Jurkat, Clone E6-1 (cell line): ENCODE results near the gene RCSD1.
A peak's percentile ranks its signal among the peaks of the same experiment; 100 is the strongest.
"Not testable (repeated sequence)": the region's sequence is repeated elsewhere in the genome, so short reads cannot be mapped to it uniquely, and the experiment has no call there.

Experiments
- DNase-seq: peaks from one replicate; pipeline ENCODE4 v3.0.0-alpha.2; 2011; ENCODE audit warnings: low read depth, low spot score
- H3K4me3 ChIP-seq: 2 replicates; pipeline ENCODE4 v1.5.1; 2011; ENCODE audit warnings: mild to moderate bottlenecking, low read length, control low read depth, moderate library complexity

The RCSD1 gene

DNA sequence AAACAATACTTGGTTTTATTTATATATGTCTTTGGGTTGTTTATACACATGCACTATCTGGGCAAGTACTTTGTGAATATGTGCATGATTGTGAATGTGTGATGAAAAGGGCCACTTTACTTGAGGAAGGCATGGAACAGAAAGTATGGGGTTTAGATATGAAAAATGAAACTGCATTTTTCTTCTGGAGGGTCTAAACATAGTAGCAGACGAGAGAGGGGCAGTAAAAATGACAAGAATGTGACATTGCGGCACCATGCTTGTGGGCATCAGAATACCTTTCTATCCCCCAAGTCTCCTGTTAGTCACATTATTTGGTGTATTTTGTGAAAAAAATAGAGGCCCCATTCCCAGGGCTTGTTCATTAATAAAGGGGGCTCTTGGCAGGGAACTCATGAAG is 76.3 kb downstream of the RCSD1 start:
- no peak overlapping the region for H3K4me3 ChIP-seq
- DNase-seq: no peak

DNA sequence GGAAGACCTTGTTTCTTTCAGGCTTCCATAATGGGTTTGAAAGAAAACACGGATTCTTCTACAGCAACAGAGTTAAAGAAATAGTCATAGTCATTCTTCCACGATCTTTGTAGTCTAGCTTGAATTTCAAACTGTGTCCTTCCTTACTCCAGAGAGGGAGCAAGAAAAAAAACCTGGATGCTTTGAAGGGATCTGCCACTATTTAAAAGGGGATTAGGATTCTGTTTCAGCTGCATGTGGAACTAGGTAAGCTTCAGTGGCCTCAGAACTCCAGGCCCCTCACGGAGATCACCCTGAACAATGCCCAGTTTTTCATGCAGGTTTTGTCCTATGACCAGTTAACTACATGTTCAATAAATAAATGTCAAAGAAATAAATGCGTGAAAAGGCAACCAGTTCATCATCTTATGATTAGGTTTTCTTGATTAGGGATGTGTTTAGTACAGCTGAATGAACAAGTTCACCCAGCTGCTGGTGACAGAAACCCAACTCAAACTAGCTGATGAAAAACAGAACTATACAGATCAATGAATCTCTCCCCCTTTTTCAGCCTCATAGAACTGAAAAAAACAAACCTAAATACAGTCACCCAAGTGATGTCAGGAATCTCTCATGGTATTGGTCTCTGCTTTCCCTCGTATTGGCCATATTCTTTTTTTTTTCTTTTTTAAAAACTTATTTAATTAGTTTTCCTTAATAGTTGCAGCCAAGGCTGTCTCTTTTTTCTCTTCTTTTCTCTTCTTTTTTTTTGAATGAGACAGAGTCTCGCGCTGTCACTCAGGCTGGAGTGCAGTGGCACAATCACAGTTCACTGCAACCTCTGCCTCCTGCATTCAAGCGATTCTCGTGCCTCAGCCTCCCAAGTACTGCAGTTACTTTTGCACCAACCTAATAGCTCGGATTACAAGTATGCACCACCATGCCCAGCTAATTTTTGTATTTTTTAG is 77.2 kb downstream of the RCSD1 start:
- no peak for DNase-seq

DNA sequence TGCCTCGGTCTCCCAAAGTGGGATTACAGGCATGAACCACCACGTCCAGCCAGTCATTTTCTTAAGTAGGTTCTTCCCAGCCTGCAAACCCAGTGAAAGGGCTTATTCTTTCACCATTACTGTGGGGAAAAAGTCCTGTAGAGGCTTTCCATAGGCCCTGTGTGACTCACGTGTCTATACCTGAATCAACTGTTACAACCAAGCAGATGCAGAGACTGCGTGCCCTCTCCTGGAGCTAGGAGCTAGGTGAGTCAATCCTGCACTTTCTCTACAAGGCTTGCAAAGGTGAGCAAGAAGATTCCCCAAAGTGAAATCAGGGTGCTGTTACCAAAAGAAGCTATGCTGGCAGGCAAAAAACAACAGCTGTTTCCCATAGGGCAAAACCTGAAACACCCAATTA is 77.9 kb downstream of the RCSD1 start:
- H3K4me3 ChIP-seq: no peak overlapping the region
- DNase-seq: no peak

More for the DNA sequence above, 77.2 kb downstream of the RCSD1 start:
- no peak overlapping the region for H3K4me3 ChIP-seq

DNA sequence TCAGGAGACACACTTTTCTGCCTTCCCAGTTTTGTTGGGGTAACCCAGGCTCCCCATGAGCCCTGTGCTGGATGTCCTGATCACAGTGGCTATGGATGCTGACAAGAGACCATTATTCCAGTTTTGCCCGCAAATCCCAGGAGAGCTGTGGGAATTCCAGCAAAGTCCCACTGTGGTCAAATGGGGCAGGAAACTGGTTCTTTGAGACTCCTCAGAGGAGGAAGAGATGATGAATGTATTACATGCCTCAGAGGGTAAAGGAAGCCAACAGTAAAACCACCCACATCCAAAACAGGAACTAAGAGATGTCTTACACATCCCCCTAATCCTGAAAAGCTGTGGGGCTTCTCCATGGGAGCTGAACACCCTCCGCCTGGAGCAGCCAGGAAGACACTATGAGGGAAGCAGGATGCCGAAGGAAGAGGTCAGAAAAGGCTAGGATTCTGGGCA is 78.9 kb downstream of the RCSD1 start:
- H3K4me3 ChIP-seq: no peak overlapping the region
- no peak for DNase-seq

DNA sequence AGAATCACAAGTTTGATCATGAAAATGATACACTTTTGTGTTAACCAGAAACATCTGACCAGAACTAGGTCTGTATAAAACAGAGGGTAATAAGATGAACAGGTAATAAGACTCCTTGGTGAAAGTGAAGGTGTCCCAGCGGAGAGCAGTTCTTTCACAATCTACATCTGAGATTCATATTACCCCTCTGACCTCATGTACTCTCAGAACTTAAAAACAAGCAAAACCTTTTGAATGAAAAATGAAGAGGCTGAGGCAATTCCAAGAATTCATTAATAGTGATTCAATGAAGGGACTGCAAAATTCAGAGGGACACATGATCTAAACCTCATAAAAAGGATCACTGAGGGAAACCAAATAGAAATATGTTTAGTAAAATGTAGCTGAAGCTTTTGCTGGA is 80.8 kb downstream of the RCSD1 start:
- H3K4me3 ChIP-seq: no peak overlapping the region
- no peak for DNase-seq

DNA sequence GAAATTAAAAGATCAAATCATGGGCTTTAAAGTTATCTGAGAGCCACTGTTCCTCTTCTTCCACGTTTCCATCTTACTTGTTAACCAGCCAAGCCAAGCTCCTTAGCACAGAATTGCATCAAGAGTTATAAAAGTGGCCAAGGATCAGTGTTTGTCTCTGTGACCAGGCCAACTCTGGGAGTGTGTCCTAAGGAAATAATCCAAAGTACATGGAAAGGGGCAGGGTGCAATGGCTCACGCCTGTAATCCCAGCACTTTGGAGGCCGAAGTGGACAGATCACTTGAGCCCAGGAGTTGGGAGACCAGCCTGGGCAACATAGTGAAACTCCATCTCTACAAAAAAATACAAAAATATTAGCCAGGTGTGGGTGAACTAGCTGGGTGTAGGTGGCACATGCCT is 81.8 kb downstream of the RCSD1 start:
- no peak for DNase-seq
- H3K4me3 ChIP-seq: no peak overlapping the region

DNA sequence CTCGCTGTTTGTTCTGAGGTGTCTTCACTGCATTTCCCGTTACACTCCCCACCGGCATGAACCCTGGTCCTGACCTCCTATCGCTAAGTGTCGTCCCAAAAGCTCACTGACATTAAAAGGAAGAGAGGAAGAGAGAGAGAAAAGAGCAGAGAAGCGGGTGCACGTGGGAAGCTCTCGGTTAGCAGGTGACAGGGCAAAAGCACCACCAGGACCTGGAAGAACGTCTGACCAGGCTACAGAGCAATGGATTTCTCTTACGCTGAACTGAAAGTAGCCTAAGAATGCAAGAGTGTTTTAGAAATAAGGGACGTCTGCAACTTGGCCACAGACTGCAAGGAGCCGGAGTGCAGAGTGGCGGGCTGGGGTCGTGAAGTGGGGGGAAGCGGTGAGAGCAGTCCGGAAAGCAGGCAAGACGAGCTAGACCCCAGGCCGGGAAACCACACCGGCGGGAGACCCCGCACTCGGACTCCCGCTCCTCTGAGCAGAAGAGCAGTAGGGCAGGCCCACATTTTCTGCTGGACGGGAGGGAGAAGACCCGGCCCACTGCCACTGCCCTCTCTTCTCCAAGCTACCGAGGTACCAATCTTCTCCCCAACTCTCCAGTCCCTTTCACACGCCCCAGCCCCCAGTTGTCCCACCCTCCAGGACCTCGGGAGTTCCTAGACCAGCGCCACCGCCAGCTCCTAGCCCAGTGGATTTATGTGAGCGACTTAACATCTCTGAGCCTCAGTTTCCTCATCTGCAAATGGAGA is 83.5 kb downstream of the RCSD1 start:
- DNase-seq: no peak
- peak overlapping the region; percentile 66 for H3K4me3 ChIP-seq

DNA sequence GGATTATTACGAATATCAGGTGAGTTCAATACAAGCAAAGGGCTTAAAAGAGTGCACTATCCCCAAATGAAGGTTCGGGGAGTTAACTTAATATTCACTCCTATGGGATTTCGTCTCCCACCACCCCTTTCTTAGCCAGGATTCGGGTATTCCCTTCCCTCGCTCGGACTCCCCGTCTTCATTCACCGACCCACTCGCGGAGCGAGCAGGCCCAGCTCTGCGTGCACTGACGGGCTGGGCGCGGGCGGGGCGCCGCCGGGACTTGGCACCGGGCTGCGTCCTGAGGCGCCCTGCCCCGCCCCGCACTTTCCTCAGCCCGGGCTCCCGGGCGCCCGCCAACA is 84.0 kb downstream of the RCSD1 start:
- no peak for DNase-seq
- peak overlapping the region; percentile 66 for H3K4me3 ChIP-seq

DNA sequence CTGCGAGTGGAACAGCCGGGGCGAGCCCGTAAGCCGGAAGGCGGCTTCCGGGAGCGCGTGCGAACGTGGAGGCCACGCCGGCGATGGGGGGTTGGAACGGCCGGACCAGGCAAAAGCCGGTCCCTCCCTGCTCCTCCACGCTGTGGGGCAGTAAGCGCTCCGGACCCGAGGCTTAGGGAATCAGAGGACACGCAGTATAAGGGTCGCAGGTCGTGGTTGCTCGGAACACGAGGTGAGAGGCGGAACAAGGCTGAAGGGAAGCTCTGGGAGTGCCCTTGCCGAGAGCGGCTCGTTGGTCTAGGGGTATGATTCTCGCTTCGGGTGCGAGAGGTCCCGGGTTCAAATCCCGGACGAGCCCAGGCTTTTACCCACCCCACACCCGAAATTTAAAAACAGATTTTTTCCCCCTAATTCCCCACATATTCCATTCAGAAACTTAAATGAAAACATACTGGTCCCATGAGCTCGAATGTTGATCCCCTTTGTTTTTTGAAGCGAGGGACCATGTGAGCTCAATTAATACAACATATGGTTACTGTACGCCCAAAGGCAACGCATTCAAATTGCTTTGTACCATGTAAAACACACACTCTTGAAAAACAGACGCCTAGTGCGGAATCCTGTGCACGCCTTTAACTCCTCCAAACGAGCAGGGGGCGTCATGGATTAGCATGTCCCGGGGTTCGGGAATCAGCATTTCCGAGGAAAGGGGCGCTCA is 84.6 kb downstream of the RCSD1 start:
- H3K4me3 ChIP-seq: peak overlapping the region; percentile 66
- peak; percentile 80 for DNase-seq

DNA sequence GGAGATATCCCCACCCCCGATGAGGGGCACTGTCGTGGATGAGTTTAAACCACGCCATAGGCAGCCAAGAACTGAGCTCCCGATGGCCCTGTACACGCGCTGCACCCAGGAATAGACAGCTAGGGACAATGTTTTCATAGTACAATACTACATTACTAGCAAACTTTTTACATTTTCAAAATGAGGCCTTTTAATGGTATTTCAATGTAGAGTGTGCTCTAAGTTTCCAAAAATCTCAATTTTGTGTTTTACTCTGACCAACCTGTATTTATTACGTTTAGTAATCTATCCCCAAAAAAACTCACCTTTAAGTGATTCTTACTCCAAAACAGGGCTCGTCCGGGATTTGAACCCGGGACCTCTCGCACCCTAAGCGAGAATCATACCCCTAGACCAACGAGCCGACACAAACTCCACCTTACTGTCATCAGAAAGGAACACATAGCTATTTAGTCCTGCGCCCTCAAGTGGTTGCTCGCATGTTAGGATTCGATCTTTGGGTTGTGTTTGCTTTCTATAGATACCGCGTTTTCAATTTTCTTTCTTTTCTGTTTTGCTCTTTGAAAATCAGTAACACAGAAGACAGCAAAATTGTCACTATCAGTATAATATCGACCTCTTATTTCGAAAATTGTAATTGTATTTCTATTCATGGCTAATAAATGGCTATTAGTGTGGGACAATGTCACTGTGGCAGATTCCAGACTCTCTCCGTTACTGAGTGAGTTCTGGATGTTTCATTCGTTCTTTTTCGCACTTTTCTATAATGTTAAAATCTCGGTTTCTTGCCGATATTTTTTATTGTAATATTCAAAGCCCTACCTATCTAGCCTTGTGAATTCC is 85.3 kb downstream of the RCSD1 start:
- DNase-seq: peak; percentile 93
- peak overlapping the region; percentile 66 for H3K4me3 ChIP-seq

DNA sequence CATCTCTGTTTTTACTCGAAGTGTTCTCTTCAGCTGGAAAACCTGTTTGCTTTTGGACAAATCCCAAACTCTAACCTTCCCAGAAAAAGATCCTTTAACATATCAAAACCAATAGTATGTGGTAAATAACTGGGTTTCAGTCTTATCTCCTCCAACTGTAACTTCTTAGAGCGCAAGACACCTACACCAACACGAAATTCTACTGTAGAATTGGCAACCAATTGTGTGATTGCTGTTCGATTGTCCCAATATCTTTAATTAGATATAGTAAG is 85.9 kb downstream of the RCSD1 start:
- no peak for DNase-seq
- peak overlapping the region; percentile 66 for H3K4me3 ChIP-seq

DNA sequence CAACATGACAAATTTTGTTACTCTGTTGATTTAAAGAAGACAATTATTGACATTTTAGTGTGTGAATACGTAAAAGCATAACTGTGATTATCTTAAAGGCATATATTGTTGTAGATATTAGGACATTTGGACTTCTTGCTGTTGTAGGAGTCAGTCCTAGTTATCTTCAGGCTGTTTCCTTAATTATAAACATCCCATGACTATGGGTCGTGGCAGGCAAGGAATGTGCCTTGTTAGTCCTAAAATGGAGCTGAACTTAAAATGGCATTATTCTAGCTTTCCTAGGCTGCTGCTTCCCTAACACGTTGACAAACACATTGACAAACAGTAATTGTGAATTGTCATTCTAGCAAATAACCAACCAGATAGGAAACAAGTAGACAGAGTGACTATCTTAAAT is 87.3 kb downstream of the RCSD1 start:
- no peak for DNase-seq
- H3K4me3 ChIP-seq: no peak overlapping the region

DNA sequence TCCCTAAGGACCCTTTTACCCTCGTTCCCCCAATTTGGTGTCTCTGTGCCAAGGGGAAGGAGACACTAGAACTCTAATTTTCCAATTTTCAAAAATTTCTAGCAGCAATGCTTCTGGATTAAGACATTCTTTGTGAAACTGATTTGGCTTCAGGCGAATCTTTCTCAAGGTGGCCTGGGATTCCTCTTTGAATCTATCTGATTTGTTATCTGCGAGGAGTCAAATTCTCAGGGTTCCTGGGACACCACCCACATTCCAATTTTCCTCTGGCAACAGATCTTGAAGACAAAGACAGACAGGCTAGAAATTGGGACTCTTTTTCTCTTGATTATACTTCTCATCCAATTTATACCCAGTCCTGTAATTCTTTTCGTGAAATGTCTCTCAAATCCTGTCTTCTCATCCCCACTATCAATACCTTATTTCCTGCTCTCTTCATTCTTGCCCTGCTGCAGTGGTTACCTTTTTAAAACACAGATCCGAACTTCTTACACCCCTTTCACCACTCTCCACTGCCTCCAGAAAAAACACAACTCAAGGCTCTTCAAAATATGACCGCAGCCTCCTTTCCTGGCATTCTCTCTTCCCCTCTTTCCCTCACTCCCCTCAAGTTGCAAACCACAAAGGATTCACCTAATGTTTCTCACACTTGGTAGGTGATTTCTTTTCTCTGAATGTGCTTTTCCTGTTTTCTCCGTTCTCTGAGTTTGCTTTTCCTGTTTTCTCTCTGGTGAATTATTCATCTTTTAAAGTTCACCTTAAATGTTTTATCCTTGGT is 89.1 kb downstream of the RCSD1 start:
- no peak for DNase-seq
- H3K4me3 ChIP-seq: no peak overlapping the region

DNA sequence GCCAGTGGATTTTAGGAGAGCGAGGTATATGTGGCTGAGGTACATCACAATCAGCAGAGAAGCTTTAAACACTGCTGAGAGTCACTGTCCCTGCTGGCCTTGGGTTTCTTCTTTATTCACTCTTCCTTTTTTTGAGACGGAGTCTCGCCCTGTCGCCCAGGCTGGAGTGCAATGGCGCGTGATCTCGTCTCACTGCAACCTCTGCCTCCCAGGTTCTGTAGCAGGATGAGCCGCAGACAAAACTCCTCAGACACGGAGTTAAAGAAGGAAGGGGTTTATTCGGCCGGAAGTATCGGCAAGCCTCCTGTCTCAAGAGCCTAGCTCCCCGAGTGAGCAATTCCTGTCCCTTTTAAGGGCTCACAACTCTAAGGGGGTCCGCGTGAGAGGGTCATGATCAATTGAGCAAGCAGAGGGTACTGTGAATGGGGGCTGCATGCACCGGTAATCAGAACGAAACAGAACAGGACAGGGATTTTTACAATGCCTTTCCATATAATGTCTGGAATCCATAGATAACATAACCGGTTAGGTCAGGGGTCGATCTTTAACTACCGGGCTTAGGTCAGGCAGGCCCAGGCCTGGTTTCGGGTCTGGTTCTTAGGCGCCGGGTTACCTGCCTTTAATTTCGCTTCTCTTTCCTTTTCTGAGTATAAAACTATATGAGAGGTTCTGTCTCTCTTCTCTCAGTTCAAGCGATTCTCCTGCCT is 89.8 kb downstream of the RCSD1 start:
- H3K4me3 ChIP-seq: not testable (repeated sequence)

DNA sequence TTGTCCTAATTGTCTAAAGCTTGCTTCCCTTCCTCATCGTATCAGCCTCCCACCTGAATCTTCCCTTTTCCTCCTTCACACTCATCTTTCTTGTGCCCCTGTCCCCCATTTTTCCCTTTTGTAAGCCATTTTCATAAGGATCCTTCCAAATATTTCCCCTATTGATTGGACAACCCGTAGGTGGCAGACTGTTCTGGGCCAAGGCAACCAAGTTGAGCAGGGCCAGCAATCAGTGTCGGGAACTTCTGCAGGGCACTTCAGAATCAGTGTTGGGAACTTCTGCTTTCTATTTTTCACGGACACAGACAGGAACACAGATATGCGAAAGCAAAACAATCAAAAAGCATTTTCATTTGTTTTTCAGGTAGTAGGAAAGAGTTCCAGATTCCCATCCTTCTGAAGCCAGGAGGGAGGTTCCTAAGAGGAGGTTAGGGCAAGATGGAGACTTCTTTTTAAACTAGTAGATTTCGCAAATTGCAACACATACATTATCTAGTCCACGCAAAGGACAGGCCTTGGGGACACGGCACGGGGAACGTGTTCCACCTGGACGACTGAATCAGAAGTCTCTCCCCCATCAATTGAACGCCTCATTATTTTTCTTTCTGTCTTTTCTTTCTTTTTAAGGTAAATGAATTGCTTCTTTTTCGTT is 91.1 kb downstream of the RCSD1 start:
- peak overlapping the region; percentile 78 for H3K4me3 ChIP-seq
- no peak for DNase-seq

More for the DNA sequence above, 89.8 kb downstream of the RCSD1 start:
- not testable (repeated sequence) for DNase-seq

DNA sequence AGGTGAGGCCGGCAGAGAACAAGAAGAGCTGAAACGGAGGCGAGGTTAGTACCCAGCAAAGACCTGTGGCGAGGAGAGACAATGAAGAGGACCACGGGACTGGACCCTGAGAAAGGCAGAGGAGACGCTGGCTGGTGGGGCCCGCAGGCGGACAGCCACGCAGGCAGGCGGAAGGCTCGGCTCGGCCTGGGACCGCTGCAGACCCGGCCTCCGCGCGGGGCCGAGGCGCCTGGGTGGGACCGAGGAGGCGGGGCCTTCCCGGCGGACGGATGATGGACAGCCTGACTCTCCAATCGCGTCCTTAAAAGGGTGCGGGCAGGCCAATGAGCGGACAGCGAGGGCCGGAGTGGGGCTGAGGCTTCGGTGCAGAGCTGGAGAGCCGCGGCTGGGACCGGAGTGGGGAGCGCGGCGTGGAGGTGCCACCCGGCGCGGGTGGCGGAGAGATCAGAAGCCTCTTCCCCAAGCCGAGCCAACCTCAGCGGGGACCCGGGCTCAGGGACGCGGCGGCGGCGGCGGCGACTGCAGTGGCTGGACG is 91.7 kb downstream of the RCSD1 start, which contains the start of gene MPZL1:
MPZL1 (plus strand) TSS at position 366 of the 535 bp plus-strand sequence. CDS start 170 bp downstream, outside the sequence.
- peak within 1 kb of the TSS; percentile 78 for H3K4me3 ChIP-seq
- peak; percentile 91 for DNase-seq
